Stimulated activated CD4-positive, alpha-beta T cell treated with anti-CD3 and anti-CD28 coated beads, Interleukin-15, amount 100 ng/mL, for 1 hour (primary cell): ENCODE data around the gene AJM1.
"Not testable (repeated sequence)": the region's sequence is repeated elsewhere in the genome, so short reads cannot be mapped to it uniquely, and the experiment has no call there.

Experiments
- DNase-seq, 2 donors: peaks; one replicate each; pipeline ENCODE4 v3.0.0-alpha.2; 2020; ENCODE audit warnings: low read depth in 1 of 2, low spot score in 1 of 2

AJM1 gene

GRCh38 chr9:136829981-136830885 lies 12.0 kb upstream of the AJM1 start:
- DNase-seq = no peak

- DNase-seq = no peak
These were observed 11.1 kb upstream of the AJM1 start for GRCh38 chr9:136831002-136831719.

GRCh38 chr9:136831720-136832104 lies 10.6 kb upstream of the AJM1 start:
- no peak for DNase-seq

GRCh38 chr9:136832581-136832980 lies 9.7 kb upstream of the AJM1 start:
- DNase-seq = no peak

- DNase-seq = not testable (repeated sequence)
These were observed 8.8 kb upstream of the AJM1 start for GRCh38 chr9:136833381-136834048.

DNA sequence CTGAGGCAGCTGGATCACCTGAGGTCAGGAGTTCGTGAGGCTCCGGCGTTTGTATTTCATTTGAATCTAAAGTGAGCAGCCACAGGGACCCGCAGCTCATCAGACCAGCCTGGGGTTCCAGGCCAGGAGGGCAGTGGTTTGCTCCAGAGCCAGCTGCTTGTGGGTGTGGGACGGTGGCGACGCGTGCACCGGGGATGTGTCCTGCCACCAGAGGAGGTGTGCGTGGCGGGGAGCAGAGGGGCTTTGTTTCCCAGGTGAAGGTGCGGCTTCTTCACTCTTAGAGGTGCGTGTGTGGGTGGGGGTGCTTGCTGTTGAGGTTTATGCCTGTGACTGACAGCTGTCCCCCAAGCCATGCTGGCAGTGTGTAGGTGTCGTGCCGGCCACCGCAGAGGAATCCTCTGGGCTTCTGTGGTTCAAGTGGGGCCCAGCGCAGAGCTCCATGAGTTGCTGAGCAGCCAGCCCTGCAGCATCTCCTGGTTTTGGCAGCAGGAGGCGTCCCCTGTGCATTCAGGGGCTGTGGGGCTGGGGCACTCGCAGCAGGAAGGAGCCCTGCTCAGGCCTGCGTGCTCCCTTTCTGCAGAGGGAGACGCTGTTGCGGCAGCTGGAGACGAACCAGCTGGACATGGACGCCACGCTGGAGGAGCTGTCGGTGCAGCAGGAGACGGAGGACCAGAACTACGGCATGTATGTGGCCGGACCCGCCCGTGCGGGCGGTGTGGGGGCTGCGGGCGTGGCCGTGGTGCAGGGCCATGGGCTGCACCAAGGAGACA lies 6.9 kb upstream of the AJM1 start:
- no peak for DNase-seq

DNA sequence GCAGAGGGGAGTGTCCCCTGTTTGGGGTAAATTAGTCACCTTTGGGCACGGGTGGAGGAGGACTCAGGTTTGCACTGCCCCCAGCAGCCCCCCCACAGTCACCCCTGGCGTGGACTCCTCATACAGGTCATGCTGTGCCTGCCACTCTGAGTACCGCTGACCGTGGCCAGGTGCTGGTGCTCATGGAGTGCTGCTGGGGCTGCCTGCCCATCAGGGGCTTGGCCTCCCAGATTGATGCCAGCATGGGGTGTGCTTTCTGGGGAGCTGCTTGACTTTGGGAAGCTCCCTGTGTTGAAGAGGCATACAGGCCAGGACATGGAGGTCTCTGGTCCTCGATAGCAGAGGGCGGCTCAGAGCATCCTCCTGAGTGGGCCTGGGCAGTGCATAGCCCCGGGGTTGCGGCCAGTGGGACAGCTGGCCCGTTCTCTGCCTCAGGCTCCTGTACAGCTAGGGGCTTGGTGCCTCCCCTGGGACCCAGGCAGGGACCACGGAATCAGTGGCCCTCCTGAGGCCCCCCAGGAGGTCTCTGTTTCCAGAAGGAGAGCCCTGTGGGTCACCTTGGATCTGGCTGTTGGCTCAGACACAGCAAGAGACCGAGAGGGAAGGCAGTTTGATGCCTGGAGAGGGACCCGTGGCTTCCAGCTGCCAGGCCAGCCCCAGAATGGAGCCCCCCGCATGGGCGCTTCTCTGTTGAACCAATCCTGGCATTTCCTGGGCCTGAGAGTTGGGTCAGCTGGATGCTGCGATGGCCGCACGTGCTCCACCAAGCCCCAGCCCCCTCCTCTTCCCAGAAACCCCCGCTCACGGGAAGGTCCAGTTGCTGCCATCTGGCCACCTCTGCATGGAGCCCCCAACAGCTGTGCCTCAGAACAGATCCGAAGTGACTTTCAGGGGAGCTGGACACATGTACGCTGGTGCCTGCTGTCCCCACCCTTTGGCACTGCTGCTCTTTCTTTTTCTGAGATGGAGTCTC lies 6.1 kb upstream of the AJM1 start:
- no peak for DNase-seq

DNA sequence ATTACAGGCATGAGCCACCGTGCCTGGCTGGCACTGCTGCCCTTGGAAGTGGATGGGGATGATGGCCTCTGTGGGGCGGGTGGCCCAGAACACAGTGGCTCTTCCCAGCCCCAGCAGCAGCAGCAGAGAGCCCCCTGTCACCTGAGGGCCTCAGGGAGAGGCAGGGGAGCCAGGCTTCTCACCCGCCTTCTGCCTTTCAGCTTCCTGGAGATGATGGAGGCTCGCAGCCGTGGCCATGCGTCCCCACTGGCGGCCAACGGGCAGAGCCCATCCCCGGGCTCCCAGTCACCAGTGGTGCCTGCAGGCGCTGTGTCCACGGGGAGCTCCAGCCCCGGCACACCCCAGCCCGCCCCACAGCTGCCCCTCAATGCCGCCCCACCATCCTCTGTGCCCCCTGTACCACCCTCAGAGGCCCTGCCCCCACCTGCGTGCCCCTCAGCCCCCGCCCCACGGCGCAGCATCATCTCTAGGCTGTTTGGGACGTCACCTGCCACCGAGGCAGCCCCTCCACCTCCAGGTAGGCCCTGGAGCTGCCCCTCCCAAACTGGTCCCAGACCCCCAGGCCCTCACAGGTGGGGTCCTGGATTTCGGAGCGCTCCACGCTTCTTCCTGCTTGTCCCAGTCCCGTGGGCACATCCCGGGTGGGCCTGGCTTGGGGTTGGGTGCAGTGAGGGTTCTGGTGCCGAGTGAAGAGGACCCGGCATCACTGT lies 5.0 kb upstream of the AJM1 start:
- no peak for DNase-seq

GRCh38 chr9:136837856-136838277 lies 4.4 kb upstream of the AJM1 start:
- not testable (repeated sequence) for DNase-seq

DNA sequence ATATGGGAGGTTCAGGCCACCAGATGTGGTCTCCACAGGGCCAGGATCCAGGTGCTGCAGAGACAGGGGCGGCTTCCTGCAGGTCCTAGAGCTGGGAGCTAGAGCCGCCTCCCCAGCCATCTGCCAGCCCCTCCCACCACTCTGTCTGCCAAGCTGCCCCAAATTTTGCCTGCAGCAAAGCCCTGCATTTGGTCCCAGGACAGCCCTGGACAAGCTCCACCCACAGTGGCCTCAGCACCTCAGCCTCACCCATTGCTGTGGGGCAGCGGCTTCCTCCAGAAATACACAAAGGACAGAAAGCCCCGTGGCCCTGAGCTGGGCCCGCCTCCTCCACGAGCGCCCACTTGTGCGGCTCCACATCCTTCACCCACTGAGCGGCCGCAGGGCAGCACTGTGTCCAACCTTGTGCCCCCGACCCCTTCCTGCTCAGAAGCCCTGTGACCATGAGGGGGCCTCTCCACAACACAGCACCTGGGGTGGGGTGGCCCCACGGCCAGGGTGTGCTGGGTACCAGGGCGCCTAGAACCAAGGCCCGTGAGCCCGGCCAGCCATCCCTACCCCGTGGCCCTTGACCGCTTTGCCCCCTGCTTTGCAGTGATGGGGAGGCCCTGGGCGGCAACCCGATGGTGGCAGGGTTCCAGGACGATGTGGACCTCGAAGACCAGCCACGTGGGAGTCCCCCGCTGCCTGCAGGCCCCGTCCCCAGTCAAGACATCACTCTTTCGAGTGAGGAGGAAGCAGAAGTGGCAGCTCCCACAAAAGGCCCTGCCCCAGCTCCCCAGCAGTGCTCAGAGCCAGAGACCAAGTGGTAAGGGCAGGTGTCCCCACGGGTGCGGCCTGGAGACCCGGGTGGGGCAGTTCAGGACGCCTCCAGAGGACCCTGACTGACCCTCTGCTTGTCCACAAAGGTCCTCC lies 3.7 kb upstream of the AJM1 start:
- DNase-seq = no peak

GRCh38 chr9:136839229-136840139 lies 2.8 kb upstream of the AJM1 start:
- no peak for DNase-seq

DNA sequence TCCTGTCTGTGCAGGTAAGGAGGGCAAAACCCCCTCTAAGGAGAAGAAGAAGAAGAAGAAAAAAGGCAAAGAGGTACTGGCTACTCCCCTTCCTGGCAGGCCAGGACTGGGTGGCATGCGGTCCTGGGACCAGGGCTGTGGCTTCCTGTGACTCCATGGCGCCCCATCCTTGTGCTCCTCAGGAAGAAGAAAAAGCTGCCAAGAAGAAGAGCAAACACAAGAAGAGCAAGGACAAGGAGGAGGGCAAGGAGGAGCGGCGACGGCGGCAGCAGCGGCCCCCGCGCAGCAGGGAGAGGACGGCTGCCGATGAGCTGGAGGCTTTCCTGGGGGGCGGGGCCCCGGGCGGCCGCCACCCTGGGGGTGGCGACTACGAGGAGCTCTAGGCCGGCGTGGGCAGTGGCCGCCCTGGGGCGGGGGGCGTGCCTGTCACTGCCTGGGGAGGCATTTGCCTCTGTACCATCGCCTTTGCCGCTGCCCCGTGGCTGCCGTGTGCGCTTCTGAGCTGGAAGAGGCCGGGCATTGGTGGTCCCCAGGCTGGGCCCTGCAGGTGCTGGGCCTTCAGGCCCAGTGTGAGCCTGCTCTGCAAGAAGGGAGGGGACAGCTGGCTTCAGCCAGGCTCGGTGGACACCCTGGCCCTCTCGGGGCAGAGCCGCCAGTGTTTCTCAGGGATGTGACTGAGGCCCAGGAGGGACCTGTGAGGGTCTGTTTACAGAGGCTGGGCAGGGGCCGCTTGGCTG lies 2.0 kb upstream of the AJM1 start:
- DNase-seq = no peak

DNA sequence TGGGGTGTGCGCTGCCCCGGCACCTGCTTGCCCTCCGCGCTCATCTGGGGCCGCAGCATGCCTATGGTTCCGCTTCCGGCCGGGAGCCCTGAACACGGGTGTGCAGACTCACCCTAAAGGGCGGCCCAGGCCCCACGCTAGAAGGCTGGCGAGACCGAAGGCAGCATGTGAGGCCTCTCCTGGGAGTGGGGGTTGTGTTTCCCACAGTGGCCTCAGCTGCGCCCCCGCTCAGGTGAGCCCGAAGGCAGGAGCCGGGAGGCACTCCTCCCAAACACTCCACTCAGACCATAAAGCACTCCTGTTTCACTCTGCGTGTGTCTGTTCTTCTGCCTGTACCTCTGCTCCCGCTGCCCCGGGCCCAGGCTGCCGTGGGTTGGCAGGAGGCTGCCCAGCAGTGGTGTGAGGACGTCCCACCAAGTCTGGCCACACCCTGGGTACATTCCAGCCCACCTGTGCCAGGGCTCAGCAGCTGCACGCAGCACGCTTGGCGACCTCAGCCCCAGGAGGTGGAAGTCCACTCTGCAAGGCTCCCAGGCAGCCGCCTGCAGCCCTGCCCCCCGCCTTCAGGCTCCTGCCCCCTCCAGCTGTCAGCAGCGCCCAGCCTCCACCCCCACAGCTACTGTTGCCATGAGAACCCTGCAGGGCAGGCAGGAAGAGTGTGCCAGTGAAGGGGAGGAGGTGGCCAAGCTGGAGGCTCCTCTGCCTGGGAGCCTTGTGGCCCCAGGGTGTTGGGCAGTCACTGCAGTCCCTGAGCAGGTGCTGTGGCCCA lies 1.2 kb upstream of the AJM1 start:
- no peak for DNase-seq

DNA sequence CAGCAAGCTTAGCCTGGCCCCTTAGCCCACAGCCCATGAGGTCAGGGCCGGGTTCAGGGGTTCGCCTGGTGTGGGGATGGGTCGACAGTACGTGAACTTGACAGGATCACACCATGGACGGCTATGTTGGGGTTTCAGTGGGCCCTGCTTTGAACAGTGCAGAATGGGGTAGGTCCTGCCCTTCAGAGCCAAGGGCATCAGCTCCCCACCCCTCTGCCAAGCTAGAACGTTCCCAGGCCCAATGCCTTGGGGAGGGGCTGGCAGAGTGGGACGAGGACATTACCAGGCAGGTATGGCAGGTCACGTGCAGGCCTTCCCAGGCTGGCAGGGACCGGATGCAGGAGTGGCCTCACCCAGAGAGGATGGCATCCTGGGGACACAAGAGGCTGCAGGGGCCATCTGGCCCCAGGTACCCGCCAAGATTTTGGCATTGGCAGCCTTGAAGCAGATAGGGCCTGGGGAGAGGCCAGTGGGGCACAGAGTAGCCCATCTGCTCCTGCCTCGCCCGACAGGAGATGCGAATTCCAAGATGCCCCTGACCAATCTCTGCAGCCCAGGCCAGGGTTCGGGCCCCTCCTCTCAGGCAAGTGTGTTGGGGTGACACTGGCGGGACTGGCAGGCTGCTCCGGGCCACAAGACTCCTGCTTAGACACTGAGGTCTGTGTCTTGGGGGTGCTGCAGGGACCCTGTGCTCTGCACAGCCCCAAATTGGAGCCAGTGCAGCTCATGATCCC lies 465 bp upstream of the AJM1 start:
- DNase-seq = not testable (repeated sequence)

DNA sequence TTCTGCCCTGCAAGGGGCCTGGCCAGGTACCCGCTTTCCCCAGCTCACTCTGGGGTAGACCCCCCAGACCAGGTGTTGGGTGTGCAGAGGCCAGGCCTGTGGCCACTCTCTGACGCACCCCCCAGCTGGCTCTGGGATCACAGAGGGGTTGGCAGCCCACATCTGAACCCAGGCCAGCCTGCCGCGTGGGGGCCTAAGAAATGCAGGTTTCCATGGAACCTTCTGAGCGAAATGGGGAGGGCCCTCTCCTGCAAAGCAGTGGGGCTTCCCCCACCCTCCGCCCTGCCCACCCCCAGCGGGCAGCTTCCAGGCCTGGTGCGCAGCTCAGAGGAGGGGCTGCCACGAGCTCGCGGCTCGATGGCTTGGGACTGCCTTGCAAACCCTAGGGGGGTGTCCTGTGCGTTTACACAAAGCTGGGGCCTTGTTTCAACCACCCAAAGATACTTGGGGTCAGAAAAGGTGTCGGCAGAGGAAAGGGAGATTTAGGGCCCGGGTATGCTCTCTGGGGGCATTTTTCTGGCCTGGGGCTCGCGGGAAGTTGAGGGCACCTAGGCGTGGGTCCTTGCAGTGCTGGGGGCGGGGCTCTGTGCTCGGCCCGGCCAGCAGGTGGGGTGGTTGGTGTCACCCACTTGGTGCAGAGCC lies 1.0 kb downstream of the AJM1 start:
- not testable (repeated sequence) for DNase-seq
